Measurements from ENCODE around the gene OPCML. TPM values are rescaled to one million over a fixed set of nuclear protein-coding genes. Genes with fewer than 3 reads are reported as not detected.

OPCML gene
- total RNA-seq, 4 donors from 2014 or later: 0.15 TPM; not detected in 3

DNA sequence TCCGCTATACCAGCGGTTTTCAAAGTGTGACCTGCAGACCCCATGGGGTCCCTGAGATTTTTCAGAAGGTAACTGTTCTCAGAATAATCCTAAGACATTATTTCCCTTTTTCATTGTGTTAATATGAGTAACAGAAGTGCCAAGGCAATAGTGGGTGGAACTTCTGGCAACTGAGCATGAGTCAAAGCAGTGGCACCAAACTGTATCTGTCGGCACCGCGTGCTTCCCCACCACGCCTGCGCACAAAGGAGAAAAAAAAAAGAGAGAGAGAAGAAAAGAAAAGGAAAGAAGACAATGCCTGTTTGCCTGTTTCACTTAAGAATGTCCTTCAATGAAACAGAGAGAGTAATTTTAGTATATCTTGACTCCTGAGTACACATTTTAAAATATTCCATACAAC lies 679.9 kb downstream of the OPCML start:
- Histone ChIP-seq H3K4me1 (no peaks in the 10 kb centered on the region), H3K36me3 (no peaks in the 10 kb centered on the region), H3K27ac (no peak overlapping the region), H3K27me3 (no peaks in the 10 kb centered on the region), H3K4me3 (no peak overlapping the region), H3K9me3 (no peaks in the 10 kb centered on the region)
- DNase-seq (ENCODE audit: low spot score in 2 of 2): no peak
- TF ChIP-seq POLR2AphosphoS5 (IDR thresholded peaks at IDR 0.05): no peak
- TF ChIP-seq CTCF (IDR thresholded peaks at IDR 0.05): no peak
- no peak for TF ChIP-seq EP300 (IDR thresholded peaks at IDR 0.05)
- no peak for TF ChIP-seq POLR2A (IDR thresholded peaks at IDR 0.05)
- WGBS: 70% methylated on average over 7 of the region's 7 CpGs

DNA sequence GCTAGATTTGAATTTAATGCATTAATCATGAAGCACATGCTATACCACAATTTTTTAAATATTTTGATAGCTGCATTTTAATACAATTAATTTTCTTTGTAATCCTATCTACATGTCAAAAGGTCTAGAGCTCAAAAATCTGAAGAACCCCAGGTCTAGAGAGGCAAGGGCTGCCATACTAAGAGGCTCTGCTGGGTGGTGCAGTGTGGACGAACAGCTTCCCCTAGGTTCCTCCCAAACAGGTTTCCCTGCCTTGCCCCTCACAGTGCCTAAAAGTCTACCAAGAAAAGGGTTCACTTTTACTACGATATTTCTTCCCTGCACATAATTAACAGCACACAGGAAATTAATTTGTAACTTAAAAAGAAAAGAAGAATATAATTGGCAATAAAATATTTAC lies 681.1 kb downstream of the OPCML start:
- H3K4me3 ChIP-seq: no peak overlapping the region
- no peaks in the 10 kb centered on the region for H3K27me3 ChIP-seq
- H3K36me3 ChIP-seq: no peaks in the 10 kb centered on the region
- no peaks in the 10 kb centered on the region for H3K9me3 ChIP-seq
- DNase-seq (ENCODE audit: low spot score in 2 of 2): no peak
- H3K27ac ChIP-seq: no peak overlapping the region
- 66% methylated on average over 2 of the region's 2 CpGs for WGBS
- no peak for TF ChIP-seq POLR2AphosphoS5 (IDR thresholded peaks at IDR 0.05)
- no peak for TF ChIP-seq CTCF (IDR thresholded peaks at IDR 0.05)
- no peak for TF ChIP-seq POLR2A (IDR thresholded peaks at IDR 0.05)
- TF ChIP-seq EP300 (IDR thresholded peaks at IDR 0.05): no peak
- H3K4me1 ChIP-seq: no peaks in the 10 kb centered on the region

- 88% methylated on average over 3 of the region's 3 CpGs for WGBS
- TF ChIP-seq EP300 (IDR thresholded peaks at IDR 0.05): no peak
- TF ChIP-seq CTCF (IDR thresholded peaks at IDR 0.05): no peak
- no peak for TF ChIP-seq POLR2AphosphoS5 (IDR thresholded peaks at IDR 0.05)
- no peak for TF ChIP-seq POLR2A (IDR thresholded peaks at IDR 0.05)
Measured at GRCh38 chr11:132850266-132850665, 682.0 kb downstream of the OPCML start.

DNA sequence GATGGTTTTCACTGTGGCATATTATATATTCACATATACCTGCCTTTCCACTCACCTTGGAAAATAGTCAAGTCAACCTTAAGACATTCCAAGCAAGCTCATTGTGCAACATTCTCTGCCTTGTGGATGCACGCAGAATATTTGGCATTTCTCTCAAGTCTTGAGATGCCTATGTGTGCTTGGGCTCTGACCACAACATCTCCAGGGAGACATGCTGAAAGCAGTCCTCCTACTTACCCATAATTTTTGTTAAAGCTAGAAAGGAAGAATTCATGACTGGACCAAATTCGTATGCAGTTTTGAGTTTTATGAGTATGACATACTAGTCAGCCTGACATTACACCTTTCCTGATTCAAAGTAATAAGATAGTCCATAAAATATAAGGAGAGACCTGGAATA lies 684.0 kb downstream of the OPCML start:
- TF ChIP-seq POLR2A (IDR thresholded peaks at IDR 0.05): no peak
- no peak for TF ChIP-seq EP300 (IDR thresholded peaks at IDR 0.05)
- TF ChIP-seq POLR2AphosphoS5 (IDR thresholded peaks at IDR 0.05): no peak
- no peak for TF ChIP-seq CTCF (IDR thresholded peaks at IDR 0.05)
- H3K4me1 ChIP-seq: no peaks in the 10 kb centered on the region
- H3K27ac ChIP-seq: no peak overlapping the region
- no peaks in the 10 kb centered on the region for H3K9me3 ChIP-seq
- no peaks in the 10 kb centered on the region for H3K27me3 ChIP-seq
- WGBS: 48% methylated on average over 2 of the region's 2 CpGs
- no peak overlapping the region for H3K4me3 ChIP-seq
- DNase-seq (ENCODE audit: low spot score in 2 of 2): no peak
- H3K36me3 ChIP-seq: no peaks in the 10 kb centered on the region

More at GRCh38 chr11:132850266-132850665, 682.0 kb downstream of the OPCML start:
- Histone ChIP-seq H3K27ac (no peak overlapping the region), H3K27me3 (no peaks in the 10 kb centered on the region), H3K4me1 (no peaks in the 10 kb centered on the region), H3K9me3 (no peaks in the 10 kb centered on the region), H3K36me3 (no peaks in the 10 kb centered on the region), H3K4me3 (no peak overlapping the region)
- no peak for DNase-seq (ENCODE audit: low spot score in 2 of 2)

GRCh38 chr11:132846075-132846474 lies 686.2 kb downstream of the OPCML start:
- Histone ChIP-seq H3K9me3 (no peaks in the 10 kb centered on the region), H3K27me3 (no peaks in the 10 kb centered on the region), H3K27ac (no peak overlapping the region), H3K4me3 (no peak overlapping the region), H3K4me1 (no peaks in the 10 kb centered on the region), H3K36me3 (no peaks in the 10 kb centered on the region)
- TF ChIP-seq POLR2A (IDR thresholded peaks at IDR 0.05) (no peak), EP300 (IDR thresholded peaks at IDR 0.05) (no peak), POLR2AphosphoS5 (IDR thresholded peaks at IDR 0.05) (no peak), CTCF (IDR thresholded peaks at IDR 0.05) (no peak)
- 68% methylated on average over 4 of the region's 4 CpGs for WGBS
- DNase-seq (ENCODE audit: low spot score in 2 of 2): no peak

All from suprapubic skin (tissue), 4 donors.